Activated naive CD4-positive, alpha-beta T cell treated with anti-CD3 and anti-CD28 coated beads, Interleukin-2, amount 50 U/mL, for 72 hours (primary cell): ENCODE results near the gene SMS. TPM values are rescaled to one million over a fixed set of nuclear protein-coding genes. Genes with fewer than 3 reads are reported as not detected.

Source experiments
- ATAC-seq, 2 donors: fragments of 150-1000 bp; cut with Tn5 transposase; 2 replicates each; pipeline ENCODE4 v1.10.0; 2021; ENCODE audit warnings: mild to moderate bottlenecking in 2 of 2, moderate library complexity in 2 of 2
- DNase-seq, 2 donors: peaks; one replicate each; pipeline ENCODE4 v3.0.0; 2021 to 2022; ENCODE audit warnings: low spot score in 2 of 2
- H3K27ac Mint-ChIP-seq, 2 donors: one replicate each; pipeline ENCODE4 v1.8.0; 2022; ENCODE audit warnings: mild to moderate bottlenecking in 2 of 2, mixed read lengths in 2 of 2
- H3K36me3 Mint-ChIP-seq, 2 donors: one replicate each; pipeline ENCODE4 v1.8.0; 2022; ENCODE audit warnings: mixed read lengths in 2 of 2
- H3K9me3 Mint-ChIP-seq, 2 donors: one replicate each; pipeline ENCODE4 v1.8.0; 2022; ENCODE audit warnings: mixed read lengths in 2 of 2
- total RNA-seq, 2 donors: library from RNA; stranded (reverse); gene quantifications; one replicate each; pipeline ENCODE4 v1.2.3, GENCODE V29; 2022

SMS gene
- total RNA-seq, 2 donors from 2014 or later = 38.0 to 105 TPM

DNA sequence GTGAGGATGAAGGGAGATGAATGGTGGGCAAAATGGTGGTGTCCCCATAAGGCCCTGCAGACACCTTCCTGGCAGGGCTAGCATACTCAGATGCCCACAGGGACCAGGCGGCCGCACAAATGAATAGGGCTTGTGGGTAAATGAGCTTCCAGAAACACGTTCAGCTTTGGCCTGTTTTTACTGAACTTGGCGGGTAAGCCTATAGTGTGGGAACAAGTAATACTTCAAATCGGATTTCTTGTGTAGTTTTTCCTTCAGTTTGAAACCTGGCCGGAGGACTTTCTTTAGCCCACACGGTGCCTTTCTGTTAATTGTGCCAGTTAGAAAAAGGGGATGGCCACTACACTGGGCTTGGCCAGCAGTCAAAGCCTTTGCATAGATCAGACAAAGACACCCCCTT, 22.8 kb downstream of the SMS start:
- no peak overlapping the region for H3K27ac Mint-ChIP-seq
- H3K36me3 Mint-ChIP-seq = no peaks in the 10 kb centered on the region
- H3K9me3 Mint-ChIP-seq = no peaks in the 10 kb centered on the region
- DNase-seq (no peak), ATAC-seq (no peak)

- no peak for ATAC-seq
- Mint-ChIP-seq H3K9me3 (no peaks in the 10 kb centered on the region), H3K27ac (no peak overlapping the region), H3K36me3 (no peaks in the 10 kb centered on the region)
- DNase-seq = no peak
Observed at GRCh38 chrX:21963731-21964405, 23.4 kb downstream of the SMS start.

DNA sequence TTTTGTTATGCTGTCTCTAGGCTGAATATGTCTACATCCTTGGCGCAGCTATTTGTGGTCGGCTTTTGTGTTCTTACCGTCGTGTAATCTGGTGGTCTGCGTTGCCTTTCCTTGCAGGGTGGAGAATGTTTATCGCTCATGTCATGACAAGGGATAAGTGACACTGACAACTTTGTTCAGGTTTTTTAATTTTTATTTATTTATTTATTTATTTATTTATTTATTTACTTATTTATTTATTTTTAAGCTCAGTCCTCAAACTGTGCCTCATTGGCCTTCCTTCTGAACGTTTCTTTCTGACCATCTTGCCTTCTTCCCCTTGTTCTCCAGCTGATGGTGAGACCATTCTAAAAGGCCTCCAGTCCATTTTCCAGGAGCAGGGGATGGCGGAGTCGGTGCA, 26.4 kb downstream of the SMS start:
- Mint-ChIP-seq H3K36me3 (peaks cover under 1 to 4% of the 10 kb centered on the region in 2 donors), H3K9me3 (no peaks in the 10 kb centered on the region), H3K27ac (no peak overlapping the region)
- DNase-seq (no peak), ATAC-seq (no peak)

GRCh38 chrX:21968333-21968732, 27.8 kb downstream of the SMS start:
- Mint-ChIP-seq H3K9me3 (no peaks in the 10 kb centered on the region), H3K36me3 (peaks cover 10 to 11% of the 10 kb centered on the region in 2 donors)
- no peak for ATAC-seq

DNA sequence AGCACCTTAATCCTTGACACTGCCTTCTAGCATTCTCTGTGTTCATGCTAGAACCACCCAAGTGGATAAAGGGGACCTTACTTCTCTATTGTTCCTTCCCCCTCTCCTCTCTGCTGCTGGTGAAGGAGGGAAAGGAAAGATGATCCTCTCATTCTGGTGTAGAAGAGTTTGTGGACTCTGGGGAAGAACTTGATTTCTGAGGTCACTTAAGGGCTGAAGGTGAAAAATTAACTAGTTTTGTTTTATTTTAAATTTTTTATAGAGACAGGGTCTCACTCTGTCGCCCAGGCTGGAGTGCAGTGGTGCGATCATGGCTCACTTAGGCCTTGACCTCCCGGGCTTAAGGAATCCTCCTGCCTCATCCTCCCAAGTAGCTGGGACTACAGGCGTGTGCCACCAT, 29.8 kb downstream of the SMS start:
- H3K27ac Mint-ChIP-seq = no peak overlapping the region
- DNase-seq (no peak), ATAC-seq (no peak)
- H3K9me3 Mint-ChIP-seq = no peaks in the 10 kb centered on the region
- H3K36me3 Mint-ChIP-seq = peaks cover 16 to 22% of the 10 kb centered on the region in 2 donors

More at GRCh38 chrX:21968333-21968732, 27.8 kb downstream of the SMS start:
- no peak overlapping the region for H3K27ac Mint-ChIP-seq
- DNase-seq = no peak

DNA sequence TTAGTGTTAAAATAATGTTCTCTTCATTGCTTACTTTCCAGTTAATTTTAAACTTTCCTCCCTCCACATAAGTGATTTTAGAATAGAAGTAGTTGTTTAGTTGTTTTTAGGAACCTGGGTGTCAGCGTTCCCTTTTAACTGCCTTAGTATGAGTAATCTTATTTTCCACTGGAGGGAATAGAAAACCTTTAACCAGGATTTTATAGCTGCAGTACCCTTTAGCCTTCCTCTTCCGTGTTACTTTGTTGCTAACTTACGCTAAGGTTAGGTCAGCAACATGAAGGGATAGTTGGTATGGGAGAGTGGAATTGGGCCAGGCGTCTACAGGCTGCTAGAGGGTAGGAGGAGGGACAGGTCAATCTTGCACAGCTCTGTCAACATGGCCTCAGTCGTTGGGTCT, 31.5 kb downstream of the SMS start:
- ATAC-seq = no peak
- Mint-ChIP-seq H3K9me3 (no peaks in the 10 kb centered on the region), H3K27ac (peak overlapping the region in 1 of 2 donors; percentile 92), H3K36me3 (peaks cover 16 to 22% of the 10 kb centered on the region in 2 donors)
- DNase-seq = no peak

DNA sequence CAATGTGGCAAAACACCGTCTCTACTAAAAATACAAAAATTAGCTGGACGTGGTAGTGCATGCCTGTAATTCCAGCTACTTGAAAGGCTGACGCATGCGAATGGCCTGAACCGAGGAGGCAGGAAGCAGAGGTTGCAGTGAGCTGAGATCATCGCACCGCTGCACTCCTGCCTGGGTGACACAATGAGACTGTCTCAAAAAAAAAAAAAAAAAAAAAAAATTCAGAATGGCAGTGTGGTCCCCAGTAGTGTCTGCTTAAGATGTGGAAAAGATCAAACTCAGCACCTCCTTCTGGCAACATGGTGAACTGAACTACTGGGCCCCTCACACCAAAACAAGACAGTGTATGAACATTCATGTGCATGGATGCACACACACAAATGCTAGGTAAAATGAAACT, 32.2 kb downstream of the SMS start:
- ATAC-seq (peak; percentile 74 to 81), DNase-seq (no peak)
- Mint-ChIP-seq H3K9me3 (no peaks in the 10 kb centered on the region), H3K36me3 (peaks cover 16 to 22% of the 10 kb centered on the region in 2 donors), H3K27ac (peak overlapping the region; percentile 57 to 92)

DNA sequence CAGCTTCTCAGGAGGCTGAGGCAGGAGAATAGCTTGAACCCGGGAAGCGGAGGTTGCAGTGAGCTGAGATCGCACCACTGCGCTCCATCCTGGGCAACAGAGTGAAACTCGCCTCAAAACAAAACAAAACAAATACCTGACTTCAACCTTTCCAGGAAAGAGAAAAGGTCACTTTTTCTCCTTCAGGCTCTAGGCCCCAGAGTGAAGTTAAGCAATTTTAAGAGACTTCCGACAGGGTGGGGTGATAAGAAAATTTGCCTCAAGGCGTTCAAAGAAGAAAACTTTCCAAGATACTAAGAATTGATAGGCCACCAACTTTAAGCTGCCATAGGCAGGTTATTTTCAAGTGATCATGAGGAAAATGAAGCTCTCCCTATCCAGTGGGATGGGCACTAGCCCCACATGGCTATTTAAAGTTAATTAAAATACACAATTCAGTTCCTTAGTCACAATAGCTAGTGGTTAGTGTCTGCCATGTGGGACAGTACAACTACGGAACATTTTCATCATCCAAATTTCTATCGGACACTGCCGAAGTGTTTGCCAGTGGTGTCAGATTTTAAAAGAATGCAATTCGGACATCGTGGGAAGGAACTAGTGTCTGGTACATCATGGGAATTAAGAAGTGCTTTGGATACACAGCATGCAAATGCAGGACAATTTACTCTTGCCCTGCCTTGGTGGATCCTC, 33.0 kb downstream of the SMS start:
- peak overlapping the region; percentile 85 to 92 for H3K27ac Mint-ChIP-seq
- peaks cover 16 to 22% of the 10 kb centered on the region in 2 donors for H3K36me3 Mint-ChIP-seq
- H3K9me3 Mint-ChIP-seq = no peaks in the 10 kb centered on the region
- peak in 1 of 2 donors; percentile 21 for ATAC-seq
- no peak for DNase-seq

GRCh38 chrX:21974011-21974385, 33.5 kb downstream of the SMS start:
- DNase-seq = no peak
- Mint-ChIP-seq H3K27ac (peak overlapping the region; percentile 85 to 92), H3K36me3 (peaks cover 16 to 22% of the 10 kb centered on the region in 2 donors), H3K9me3 (no peaks in the 10 kb centered on the region)
- ATAC-seq = peak; percentile 70 to 75

- H3K9me3 Mint-ChIP-seq = no peaks in the 10 kb centered on the region
- no peak overlapping the region for H3K27ac Mint-ChIP-seq
- ATAC-seq = no peak
Observed at GRCh38 chrX:21975242-21975641, 34.7 kb downstream of the SMS start.

GRCh38 chrX:21975812-21976211, 35.3 kb downstream of the SMS start:
- H3K27ac Mint-ChIP-seq = peak overlapping the region in 1 of 2 donors; percentile 44
- no peaks in the 10 kb centered on the region for H3K9me3 Mint-ChIP-seq
- H3K36me3 Mint-ChIP-seq = peaks cover 16 to 22% of the 10 kb centered on the region in 2 donors
- no peak for ATAC-seq
- DNase-seq = no peak

More at GRCh38 chrX:21975242-21975641, 34.7 kb downstream of the SMS start:
- peaks cover 16 to 22% of the 10 kb centered on the region in 2 donors for H3K36me3 Mint-ChIP-seq
- no peak for DNase-seq

- ATAC-seq (no peak), DNase-seq (no peak)
- Mint-ChIP-seq H3K9me3 (no peaks in the 10 kb centered on the region), H3K27ac (no peak overlapping the region), H3K36me3 (peaks cover 5 to 11% of the 10 kb centered on the region in 2 donors)
Observed at GRCh38 chrX:21978346-21978745, 37.8 kb downstream of the SMS start.

DNA sequence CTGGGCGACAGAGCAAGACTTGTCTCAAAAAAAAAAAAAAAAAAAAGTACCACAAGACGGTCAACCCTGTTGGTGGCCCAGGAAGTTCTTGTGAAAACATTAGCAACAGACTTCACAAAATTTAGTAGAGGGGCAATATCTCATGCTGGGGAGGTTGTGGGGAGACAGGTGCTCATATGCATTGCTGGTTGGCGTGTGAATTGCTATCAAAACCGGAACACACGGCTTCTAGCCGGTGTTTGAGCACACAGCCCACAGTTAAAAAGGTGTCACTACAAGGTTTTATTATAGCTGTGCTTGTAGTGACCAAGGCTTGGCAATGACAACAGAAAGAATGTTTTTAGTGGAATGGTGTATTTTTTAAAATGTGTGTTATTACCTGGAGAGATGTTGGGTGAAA, 41.8 kb downstream of the SMS start:
- ATAC-seq = no peak
- H3K9me3 Mint-ChIP-seq = no peaks in the 10 kb centered on the region
- no peak overlapping the region for H3K27ac Mint-ChIP-seq
- no peak for DNase-seq
- H3K36me3 Mint-ChIP-seq = no peaks in the 10 kb centered on the region

- ATAC-seq = peak; percentile 79 to 84
- peak in 1 of 2 donors; percentile 44 for DNase-seq
Observed at GRCh38 chrX:21985332-21985777, 44.8 kb downstream of the SMS start.

GRCh38 chrX:21986596-21986995, 46.1 kb downstream of the SMS start:
- no peak for ATAC-seq
- H3K27ac Mint-ChIP-seq = no peak overlapping the region

More at GRCh38 chrX:21985332-21985777, 44.8 kb downstream of the SMS start:
- H3K27ac Mint-ChIP-seq = no peak overlapping the region
- peaks cover 0 to 9% of the 10 kb centered on the region in 2 donors for H3K36me3 Mint-ChIP-seq
- H3K9me3 Mint-ChIP-seq = no peaks in the 10 kb centered on the region

GRCh38 chrX:21989384-21989783, 48.9 kb downstream of the SMS start:
- H3K36me3 Mint-ChIP-seq = peaks cover 0 to 26% of the 10 kb centered on the region in 2 donors
- ATAC-seq (peak; percentile 62 to 69), DNase-seq (no peak)
- H3K9me3 Mint-ChIP-seq = no peaks in the 10 kb centered on the region
- peak overlapping the region in 1 of 2 donors; percentile 58 for H3K27ac Mint-ChIP-seq

More at GRCh38 chrX:21986596-21986995, 46.1 kb downstream of the SMS start:
- H3K36me3 Mint-ChIP-seq = peaks cover 0 to 13% of the 10 kb centered on the region in 2 donors
- no peak for DNase-seq
- H3K9me3 Mint-ChIP-seq = no peaks in the 10 kb centered on the region

DNA sequence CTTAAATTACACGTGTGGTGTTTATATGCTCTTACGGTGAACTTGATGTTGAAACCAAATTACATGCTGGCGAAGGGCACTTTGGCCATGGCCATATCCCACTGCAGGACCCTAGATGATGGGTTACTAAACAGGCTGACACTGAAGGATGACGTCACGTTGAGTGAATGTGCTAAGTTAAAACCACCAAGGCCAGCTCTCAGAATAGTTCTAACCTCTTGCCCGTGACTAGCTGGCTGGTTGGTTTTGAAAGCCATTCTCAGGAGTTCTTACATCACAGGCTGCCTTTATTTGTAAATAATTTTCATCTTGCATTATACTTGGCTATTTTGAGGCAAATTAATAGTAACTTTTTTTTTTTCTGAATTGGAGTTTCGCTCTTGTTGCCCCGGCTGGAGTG, 50.3 kb downstream of the SMS start:
- DNase-seq = no peak
- no peaks in the 10 kb centered on the region for H3K9me3 Mint-ChIP-seq
- H3K36me3 Mint-ChIP-seq = peaks cover 0 to 31% of the 10 kb centered on the region in 2 donors
- H3K27ac Mint-ChIP-seq = peak overlapping the region in 1 of 2 donors; percentile 54
- no peak for ATAC-seq
